Retinal pigment epithelial cell (primary cell): Measurements from ENCODE around the gene RUNX3.

ENCODE experiments used
- DNase-seq: peaks from one replicate; pipeline ENCODE4 v3.0.0-alpha.2; 2010; ENCODE audit warnings: low read depth
- H3K4me3 ChIP-seq: 2 replicates; pipeline ENCODE4 v1.5.1; 2011; ENCODE audit warnings: mild to moderate bottlenecking, low read length, control low read depth, moderate library complexity
- CTCF ChIP-seq: conservative IDR thresholded peaks from 2 replicates; pipeline ENCODE4 v1.5.1; 2011; ENCODE audit warnings: low read depth, low read length, control low read depth, inconsistent platforms

The RUNX3 gene

GRCh38 chr1:24931468-24932231, 1.6 kb upstream of the RUNX3 start:
- no peak for TF ChIP-seq CTCF
- no peak for DNase-seq
- H3K4me3 ChIP-seq: no peak overlapping the region

GRCh38 chr1:24931146-24931467, 1.0 kb upstream of the RUNX3 start:
- no peak overlapping the region for H3K4me3 ChIP-seq
- TF ChIP-seq CTCF: no peak
- no peak for DNase-seq

- TF ChIP-seq CTCF: no peak
- no peak for DNase-seq
- no peak overlapping the region for H3K4me3 ChIP-seq
Measured at GRCh38 chr1:24929398-24930259, 447 bp downstream of the RUNX3 start.

- no peak for TF ChIP-seq CTCF
- no peak overlapping the region for H3K4me3 ChIP-seq
- DNase-seq: no peak
Measured at GRCh38 chr1:24928689-24929397, 1.2 kb downstream of the RUNX3 start.

GRCh38 chr1:24927988-24928688, 1.9 kb downstream of the RUNX3 start:
- no peak for TF ChIP-seq CTCF
- H3K4me3 ChIP-seq: no peak overlapping the region
- no peak for DNase-seq

GRCh38 chr1:24927473-24927872, 2.6 kb downstream of the RUNX3 start:
- no peak overlapping the region for H3K4me3 ChIP-seq
- DNase-seq: no peak
- TF ChIP-seq CTCF: no peak
